Retinal pigment epithelial cell (primary cell): ENCODE results near the gene PTPRN2.
"Not testable (repeated sequence)": the region's sequence is repeated elsewhere in the genome, so short reads cannot be mapped to it uniquely, and the experiment has no call there.

Experiments
- DNase-seq: peaks from one replicate; pipeline ENCODE4 v3.0.0-alpha.2; 2010; ENCODE audit warnings: low read depth
- H3K4me3 ChIP-seq: 2 replicates; pipeline ENCODE4 v1.5.1; 2011; ENCODE audit warnings: mild to moderate bottlenecking, low read length, control low read depth, moderate library complexity
- CTCF ChIP-seq: conservative IDR thresholded peaks from 2 replicates; pipeline ENCODE4 v1.5.1; 2011; ENCODE audit warnings: low read depth, low read length, control low read depth, inconsistent platforms

PTPRN2 gene

GRCh38 chr7:158165711-158166110 is 421.9 kb downstream of the PTPRN2 start:
- no peak for TF ChIP-seq CTCF

GRCh38 chr7:158164101-158165095 is 423.2 kb downstream of the PTPRN2 start:
- TF ChIP-seq CTCF, result no peak
- no peak overlapping the region for H3K4me3 ChIP-seq
- DNase-seq, result no peak

More at GRCh38 chr7:158165711-158166110, 421.9 kb downstream of the PTPRN2 start:
- H3K4me3 ChIP-seq, result no peak overlapping the region
- no peak for DNase-seq

- no peak overlapping the region for H3K4me3 ChIP-seq
- DNase-seq, result no peak
- TF ChIP-seq CTCF, result no peak
Measured at GRCh38 chr7:158161194-158161593, 426.4 kb downstream of the PTPRN2 start.

- DNase-seq, result no peak
- no peak for TF ChIP-seq CTCF
- H3K4me3 ChIP-seq, result no peak overlapping the region
Measured at GRCh38 chr7:158160199-158160598, 427.4 kb downstream of the PTPRN2 start.

GRCh38 chr7:158157460-158157859 is 430.2 kb downstream of the PTPRN2 start:
- no peak for DNase-seq
- no peak for TF ChIP-seq CTCF
- H3K4me3 ChIP-seq, result no peak overlapping the region

- not testable (repeated sequence) for DNase-seq, H3K4me3 ChIP-seq
Measured at GRCh38 chr7:158151273-158151672, 436.4 kb downstream of the PTPRN2 start.

GRCh38 chr7:158150234-158150633 is 437.4 kb downstream of the PTPRN2 start:
- TF ChIP-seq CTCF, result no peak
- H3K4me3 ChIP-seq, result no peak overlapping the region
- no peak for DNase-seq

GRCh38 chr7:158147431-158147830 is 440.2 kb downstream of the PTPRN2 start:
- DNase-seq, H3K4me3 ChIP-seq: not testable (repeated sequence)
